Eye (tissue), 1 donor: Measurements from ENCODE around the gene STH.

ENCODE experiments used
- DNase-seq: peaks from one replicate; pipeline ENCODE4 v3.0.0-alpha.2; 2015

STH gene

GRCh38 chr17:45968732-45969131 is 30.3 kb upstream of the STH start:
- no peak for DNase-seq

- DNase-seq, result no peak
Observed at GRCh38 chr17:45969726-45970125, 29.3 kb upstream of the STH start.

GRCh38 chr17:45970659-45971058 is 28.4 kb upstream of the STH start:
- DNase-seq, result no peak

GRCh38 chr17:45971698-45972141 is 27.3 kb upstream of the STH start:
- no peak for DNase-seq

- DNase-seq, result no peak
Observed at GRCh38 chr17:45972531-45972930, 26.5 kb upstream of the STH start.

- no peak for DNase-seq
Observed at GRCh38 chr17:45973099-45973780, 25.8 kb upstream of the STH start.

GRCh38 chr17:45973946-45974859 is 24.8 kb upstream of the STH start:
- no peak for DNase-seq

- peak; percentile 30 for DNase-seq
Observed at GRCh38 chr17:45974916-45975630, 24.0 kb upstream of the STH start.

GRCh38 chr17:45975640-45976295 is 23.3 kb upstream of the STH start:
- DNase-seq, result no peak

GRCh38 chr17:45976391-45976754 is 22.7 kb upstream of the STH start:
- DNase-seq, result no peak

- DNase-seq, result no peak
Observed at GRCh38 chr17:45976755-45977505, 22.1 kb upstream of the STH start.

GRCh38 chr17:45977506-45977824 is 21.6 kb upstream of the STH start:
- DNase-seq, result no peak

- DNase-seq, result no peak
Observed at GRCh38 chr17:45977976-45978626, 20.9 kb upstream of the STH start.

GRCh38 chr17:45979137-45979536 is 19.9 kb upstream of the STH start:
- DNase-seq, result no peak

- DNase-seq, result no peak
Observed at GRCh38 chr17:45980855-45981254, 18.2 kb upstream of the STH start.

GRCh38 chr17:45981306-45981705 is 17.7 kb upstream of the STH start:
- DNase-seq, result no peak

- no peak for DNase-seq
Observed at GRCh38 chr17:45982791-45983613, 16.0 kb upstream of the STH start.

GRCh38 chr17:45983614-45984310 is 15.3 kb upstream of the STH start:
- DNase-seq, result no peak

- no peak for DNase-seq
Observed at GRCh38 chr17:45984368-45984767, 14.7 kb upstream of the STH start.

GRCh38 chr17:45985447-45985846 is 13.6 kb upstream of the STH start:
- no peak for DNase-seq
